HG03108 (cell line): ENCODE results near the gene FBXL20.
"Not testable (repeated sequence)": the region's sequence is repeated elsewhere in the genome, so short reads cannot be mapped to it uniquely, and the experiment has no call there.

Source experiments
- ATAC-seq: cut with Tn5 transposase; IDR thresholded peaks from one replicate; pipeline ENCODE4 v1.9.1; 2021; ENCODE audit warnings: moderate library complexity; ENCODE audit not compliant: unreplicated experiment

FBXL20 gene

GRCh38 chr17:39385040-39385439 is 16.4 kb downstream of the FBXL20 start:
- ATAC-seq: no peak

- ATAC-seq: no peak
These were observed 21.3 kb downstream of the FBXL20 start for GRCh38 chr17:39380144-39380543.

- no peak for ATAC-seq
These were observed 25.0 kb downstream of the FBXL20 start for GRCh38 chr17:39376434-39376833.

- not testable (repeated sequence) for ATAC-seq
These were observed 33.6 kb downstream of the FBXL20 start for GRCh38 chr17:39367805-39368204.

GRCh38 chr17:39365872-39366271 is 35.6 kb downstream of the FBXL20 start:
- ATAC-seq: no peak

- no peak for ATAC-seq
These were observed 36.2 kb downstream of the FBXL20 start for GRCh38 chr17:39365242-39365641.

- no peak for ATAC-seq
These were observed 37.0 kb downstream of the FBXL20 start for GRCh38 chr17:39364236-39365025.

GRCh38 chr17:39361064-39361463 is 40.4 kb downstream of the FBXL20 start:
- no peak for ATAC-seq

GRCh38 chr17:39360537-39360936 is 40.9 kb downstream of the FBXL20 start:
- ATAC-seq: no peak

GRCh38 chr17:39359994-39360393 is 41.4 kb downstream of the FBXL20 start:
- no peak for ATAC-seq

- ATAC-seq: no peak
These were observed 43.4 kb downstream of the FBXL20 start for GRCh38 chr17:39357986-39358385.

- no peak for ATAC-seq
These were observed 43.9 kb downstream of the FBXL20 start for GRCh38 chr17:39357488-39357887.

- no peak for ATAC-seq
These were observed 48.4 kb downstream of the FBXL20 start for GRCh38 chr17:39352986-39353385.

GRCh38 chr17:39352511-39352910 is 48.9 kb downstream of the FBXL20 start:
- no peak for ATAC-seq

- no peak for ATAC-seq
These were observed 49.9 kb downstream of the FBXL20 start for GRCh38 chr17:39351508-39351907.

GRCh38 chr17:39349246-39349645 is 52.2 kb downstream of the FBXL20 start:
- ATAC-seq: no peak

- not testable (repeated sequence) for ATAC-seq
These were observed 54.6 kb downstream of the FBXL20 start for GRCh38 chr17:39346863-39347262.

GRCh38 chr17:39341541-39341940 is 59.9 kb downstream of the FBXL20 start:
- ATAC-seq: no peak

- ATAC-seq: no peak
These were observed 60.7 kb downstream of the FBXL20 start for GRCh38 chr17:39340731-39341130.

GRCh38 chr17:39339272-39339671 is 62.2 kb downstream of the FBXL20 start:
- no peak for ATAC-seq

- ATAC-seq: not testable (repeated sequence)
These were observed 63.8 kb downstream of the FBXL20 start for GRCh38 chr17:39337649-39338048.

- no peak for ATAC-seq
These were observed 65.7 kb downstream of the FBXL20 start for GRCh38 chr17:39335704-39336223.
